Caco-2 (cell line): ENCODE results near the gene PLEKHA5. TPM values are rescaled to one million over a fixed set of nuclear protein-coding genes. Genes with fewer than 3 reads are reported as not detected.

Source experiments
- BruUV-seq: library from RNA; stranded (reverse); fragments of 400-500 nt; replicated peaks from 2 replicates; lab custom pipeline; 2021; lab: Mats Ljungman, UMichigan
- CTCF ChIA-PET: fragments of 300-600 bp; sonication (Branson Sonifier 250); formaldehyde crosslinking; loops from one replicate; lab custom pipeline; 2022; ENCODE audit warnings: antibody characterized with exemption; lab: Charles Lee
- POLR2A ChIA-PET: fragments of 300-600 bp; sonication (Branson Sonifier 250); formaldehyde crosslinking; loops from one replicate; lab custom pipeline; 2022; ENCODE audit warnings: antibody characterized with exemption; lab: Charles Lee
- DNase-seq, 2 experiments: peaks; one replicate each; pipeline versions ENCODE4 v3.0.0 to v3.0.0-alpha.2; 2020 to 2022
- H3K27me3 ChIP-seq: replicated peaks from 2 replicates; pipeline ENCODE4 v1.6.0; 2011; ENCODE audit warnings: low read length; ENCODE audit not compliant: control insufficient read depth, insufficient read depth
- H3K36me3 ChIP-seq: 2 replicates; pipeline ENCODE4 v1.5.1; 2011; ENCODE audit warnings: low read length; ENCODE audit not compliant: control insufficient read depth, insufficient read depth
- H3K4me1 ChIP-seq: fragments of 250-450 bp; sonication (Bioruptor Pico); 2 replicates; pipeline ENCODE4 v1.5.1; 2020; ENCODE audit warnings: mild to moderate bottlenecking
- H3K4me3 ChIP-seq: 2 replicates; pipeline ENCODE4 v1.5.1; 2011; ENCODE audit warnings: low read depth, mild to moderate bottlenecking, control low read depth, low read length
- H3K9me3 ChIP-seq: fragments of 250-450 bp; sonication (Bioruptor Pico); 2 replicates; pipeline ENCODE4 v1.5.1; 2020; ENCODE audit warnings: mild to moderate bottlenecking, moderate library complexity
- H3K27ac Mint-ChIP-seq: one replicate; pipeline ENCODE4 v1.8.0; 2022; ENCODE audit warnings: mixed read lengths; ENCODE audit not compliant: unreplicated experiment
- H3K27me3 Mint-ChIP-seq: one replicate; pipeline ENCODE4 v1.8.0; 2022; ENCODE audit warnings: mixed read lengths; ENCODE audit not compliant: insufficient read depth, unreplicated experiment
- H3K36me3 Mint-ChIP-seq: one replicate; pipeline ENCODE4 v1.8.0; 2022; ENCODE audit warnings: mild to moderate bottlenecking, mixed read lengths; ENCODE audit not compliant: insufficient read depth, unreplicated experiment
- H3K4me1 Mint-ChIP-seq: one replicate; pipeline ENCODE4 v1.8.0; 2022; ENCODE audit warnings: low read depth, mixed read lengths; ENCODE audit not compliant: unreplicated experiment
- H3K4me3 Mint-ChIP-seq: one replicate; pipeline ENCODE4 v1.8.0; 2022; ENCODE audit warnings: mild to moderate bottlenecking, moderate library complexity, mixed read lengths; ENCODE audit not compliant: unreplicated experiment
- H3K9me3 Mint-ChIP-seq: one replicate; pipeline ENCODE4 v1.8.0; 2022; ENCODE audit warnings: mixed read lengths; ENCODE audit not compliant: unreplicated experiment
- intact Hi-C: fragments of 100-400 bp; cut with micrococcal nuclease; formaldehyde crosslinking; loops from one replicate; pipeline ENCODE4 v1.10.0; 2022; ENCODE audit not compliant: unreplicated experiment
- total RNA-seq: library from RNA; stranded (reverse); gene quantifications from 2 replicates; pipeline ENCODE4 v1.2.3, GENCODE V29; 2022
- TF ChIP-seq, protein P1 (sequence below), 2 experiments: fragments of 200-600 bp in 1 of 2; IDR thresholded peaks; 1 replicate in 1 of 2; 2 replicates in 1 of 2; pipeline versions ENCODE4 v1.5.1 to v1.8.0; 2011 to 2022; ENCODE audit warnings: antibody characterized with exemption in 1 of 2, control low read depth in 1 of 2, inconsistent platforms in 1 of 2, low read depth in 1 of 2, low read length in 1 of 2, mild to moderate bottlenecking in 1 of 2, moderate library complexity in 1 of 2; ENCODE audit not compliant: insufficient read depth in 1 of 2, severe bottlenecking in 1 of 2, unreplicated experiment in 1 of 2

The PLEKHA5 gene
- total RNA-seq, 1 experiment from 2014 or later = 69.1 TPM

DNA sequence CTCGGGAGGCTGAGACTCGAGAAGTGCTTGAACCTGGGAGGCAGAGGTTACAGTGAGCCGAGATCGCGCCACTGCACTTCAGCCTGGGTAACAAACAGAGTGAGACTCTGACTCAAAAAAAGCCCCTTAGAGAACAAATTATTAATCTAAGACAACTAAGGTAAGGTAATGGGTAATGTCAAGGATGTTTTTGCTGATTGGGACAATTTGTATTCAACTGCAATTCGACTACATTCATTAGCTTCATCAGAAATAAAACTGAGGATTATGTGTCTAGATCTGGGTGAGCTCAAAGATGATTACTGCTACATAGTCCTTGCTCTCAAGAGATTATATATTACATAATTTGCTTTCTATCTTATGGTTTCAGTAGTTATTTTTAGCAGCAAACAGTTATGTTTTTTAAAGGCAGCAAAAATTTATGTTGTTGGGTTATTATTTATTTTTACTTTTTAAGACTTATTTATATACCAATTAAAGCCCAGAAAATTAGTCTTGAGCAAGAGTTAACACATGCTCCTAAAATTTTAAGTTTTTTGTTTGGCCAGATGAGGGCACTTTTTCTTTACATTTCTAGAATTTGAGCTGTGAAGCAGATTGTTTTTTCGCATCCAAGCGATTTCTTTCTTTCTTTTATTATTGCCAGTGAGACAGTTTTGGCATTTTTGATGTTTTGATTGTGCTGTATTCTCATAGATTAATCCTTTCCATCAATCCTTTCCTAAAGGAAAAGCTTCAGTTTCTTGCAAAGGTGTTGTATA, 52.3 kb downstream of the PLEKHA5 start:
- H3K27me3 Mint-ChIP-seq = no peaks in the 10 kb centered on the region
- ChIA-PET CTCF (interaction anchor here (0.7 kb wide), 2 partner anchors 43 to 269 kb away, joined by 3 to 5 read pairs; no protein-coding TSS in a partner anchor), POLR2A (no interaction called here)
- no peaks in the 10 kb centered on the region for H3K36me3 Mint-ChIP-seq
- no peaks in the 10 kb centered on the region for H3K9me3 ChIP-seq
- no peaks in the 10 kb centered on the region for H3K27me3 ChIP-seq
- no peak for DNase-seq
- H3K4me1 ChIP-seq = no peaks in the 10 kb centered on the region
- intact Hi-C loops = loop anchor here (5.0 kb wide), 1 partner anchor 135 kb away; no protein-coding TSS in a partner anchor
- no peak overlapping the region for H3K27ac Mint-ChIP-seq
- no peak overlapping the region for H3K4me3 Mint-ChIP-seq
- peaks cover 10% of the 10 kb centered on the region for H3K4me1 Mint-ChIP-seq
- H3K36me3 ChIP-seq = no peaks in the 10 kb centered on the region
- BruUV-seq = no TSS peak
- H3K9me3 Mint-ChIP-seq = no peaks in the 10 kb centered on the region
- H3K4me3 ChIP-seq = no peak overlapping the region
- TF ChIP-seq, protein P1, sequence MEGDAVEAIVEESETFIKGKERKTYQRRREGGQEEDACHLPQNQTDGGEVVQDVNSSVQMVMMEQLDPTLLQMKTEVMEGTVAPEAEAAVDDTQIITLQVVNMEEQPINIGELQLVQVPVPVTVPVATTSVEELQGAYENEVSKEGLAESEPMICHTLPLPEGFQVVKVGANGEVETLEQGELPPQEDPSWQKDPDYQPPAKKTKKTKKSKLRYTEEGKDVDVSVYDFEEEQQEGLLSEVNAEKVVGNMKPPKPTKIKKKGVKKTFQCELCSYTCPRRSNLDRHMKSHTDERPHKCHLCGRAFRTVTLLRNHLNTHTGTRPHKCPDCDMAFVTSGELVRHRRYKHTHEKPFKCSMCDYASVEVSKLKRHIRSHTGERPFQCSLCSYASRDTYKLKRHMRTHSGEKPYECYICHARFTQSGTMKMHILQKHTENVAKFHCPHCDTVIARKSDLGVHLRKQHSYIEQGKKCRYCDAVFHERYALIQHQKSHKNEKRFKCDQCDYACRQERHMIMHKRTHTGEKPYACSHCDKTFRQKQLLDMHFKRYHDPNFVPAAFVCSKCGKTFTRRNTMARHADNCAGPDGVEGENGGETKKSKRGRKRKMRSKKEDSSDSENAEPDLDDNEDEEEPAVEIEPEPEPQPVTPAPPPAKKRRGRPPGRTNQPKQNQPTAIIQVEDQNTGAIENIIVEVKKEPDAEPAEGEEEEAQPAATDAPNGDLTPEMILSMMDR (IDR thresholded peaks at IDR 0.05; ENCODE audit: insufficient read depth in 1 of 2, low read depth in 1 of 2, low read length in 1 of 2, severe bottlenecking in 1 of 2, unreplicated experiment in 1 of 2) = peak in 1 of 2 experiments; percentile 28

- H3K27me3 ChIP-seq = no peaks in the 10 kb centered on the region
- BruUV-seq = no TSS peak
- Mint-ChIP-seq H3K9me3 (no peaks in the 10 kb centered on the region), H3K4me3 (no peak overlapping the region), H3K36me3 (no peaks in the 10 kb centered on the region), H3K27ac (no peak overlapping the region), H3K27me3 (no peaks in the 10 kb centered on the region), H3K4me1 (peaks cover 10% of the 10 kb centered on the region)
- no peak overlapping the region for H3K4me3 ChIP-seq
- CTCF ChIA-PET = interaction anchor here (1.1 kb wide), 1 partner anchor 44 kb away, joined by 3 read pairs; no protein-coding TSS in a partner anchor
- TF ChIP-seq, protein P1 (IDR thresholded peaks at IDR 0.05; ENCODE audit: insufficient read depth in 1 of 2, low read depth in 1 of 2, low read length in 1 of 2, severe bottlenecking in 1 of 2, unreplicated experiment in 1 of 2) = peak in 1 of 2 experiments; percentile 9
- POLR2A ChIA-PET = no interaction called here
- intact Hi-C loops = loop anchor here (5.0 kb wide), 1 partner anchor 136 kb away; no protein-coding TSS in a partner anchor
- no peaks in the 10 kb centered on the region for H3K4me1 ChIP-seq
- H3K9me3 ChIP-seq = no peaks in the 10 kb centered on the region
- no peak for DNase-seq
- no peaks in the 10 kb centered on the region for H3K36me3 ChIP-seq
Observed at GRCh38 chr12:19183121-19183838, 53.7 kb downstream of the PLEKHA5 start.

- ChIA-PET CTCF (interaction anchor here (1.2 to 1.9 kb wide), 2 partner anchors 140 to 302 kb away, joined by 3 to 4 read pairs; no protein-coding TSS in a partner anchor), POLR2A (no interaction called here)
- H3K27me3 ChIP-seq = no peaks in the 10 kb centered on the region
- TF ChIP-seq, protein P1 (IDR thresholded peaks at IDR 0.05; ENCODE audit: insufficient read depth in 1 of 2, low read depth in 1 of 2, low read length in 1 of 2, severe bottlenecking in 1 of 2, unreplicated experiment in 1 of 2) = no peak
- H3K9me3 Mint-ChIP-seq = no peaks in the 10 kb centered on the region
- no peak for DNase-seq
- peaks cover under 1% of the 10 kb centered on the region for H3K36me3 Mint-ChIP-seq
- no peak overlapping the region for H3K4me3 Mint-ChIP-seq
- no peaks in the 10 kb centered on the region for H3K9me3 ChIP-seq
- BruUV-seq = no TSS peak
- no peak overlapping the region for H3K4me3 ChIP-seq
- no peaks in the 10 kb centered on the region for H3K27me3 Mint-ChIP-seq
- H3K4me1 ChIP-seq = no peaks in the 10 kb centered on the region
- no peak overlapping the region for H3K27ac Mint-ChIP-seq
- peaks cover 10% of the 10 kb centered on the region for H3K4me1 Mint-ChIP-seq
- intact Hi-C loops = loop anchor here (5.0 kb wide), 1 partner anchor 102 kb away; no protein-coding TSS in a partner anchor
- no peaks in the 10 kb centered on the region for H3K36me3 ChIP-seq
Observed at GRCh38 chr12:19185262-19185929, 55.9 kb downstream of the PLEKHA5 start.
